Measurements from ENCODE around the gene ARID1B. TPM values are rescaled to one million over a fixed set of nuclear protein-coding genes. Genes with fewer than 3 reads are reported as not detected.

ARID1B gene
- total RNA-seq, 1 experiment from 2014 or later, result 91.7 TPM

DNA sequence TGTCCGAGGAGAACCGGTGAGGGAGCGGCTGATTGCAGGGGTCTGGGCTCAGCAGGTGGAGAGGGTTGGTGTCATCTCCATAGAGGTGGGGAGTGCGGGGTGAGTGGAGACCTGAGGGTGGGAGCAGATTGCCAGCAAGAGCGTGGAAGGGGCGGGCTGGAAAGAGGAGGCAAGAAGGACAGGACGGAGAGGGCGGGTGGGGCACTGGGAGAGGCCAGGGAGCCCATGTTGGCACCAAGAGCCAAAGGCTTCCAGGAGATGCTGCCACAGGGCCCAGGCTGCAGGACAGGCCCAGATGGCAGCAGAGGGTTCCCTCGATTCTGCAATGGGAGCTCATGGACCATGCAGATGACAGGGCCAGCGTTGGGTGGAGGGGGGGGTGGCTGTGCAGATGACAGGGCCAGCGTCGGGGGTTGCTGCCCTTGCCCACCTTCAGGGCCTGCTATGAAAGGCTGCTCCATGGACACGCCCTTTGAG is 440.8 kb downstream of the ARID1B start:
- no peak for ATAC-seq
- Histone ChIP-seq H3K4me1 (ENCODE audit: control insufficient read depth, insufficient read depth, low read length) (peaks cover 3% of the 10 kb centered on the region; the same call in 1 of the 2 replicates), H3K4me3 (ENCODE audit: low read depth in 2 of 2, low read length in 2 of 2) (no peak overlapping the region), H3K9me3 (ENCODE audit: control insufficient read depth, insufficient read depth, low read depth, low read length) (no peaks in the 10 kb centered on the region), H3K36me3 (ENCODE audit: control insufficient read depth, insufficient read depth, low read length) (no peaks in the 10 kb centered on the region), H3K27ac (ENCODE audit: low read length) (no peak overlapping the region), H3K27me3 (ENCODE audit: control insufficient read depth, insufficient read depth, low read length) (no peaks in the 10 kb centered on the region)
- in situ Hi-C loops (cut with HindIII; ENCODE audit: low pct_unique_long_range_greater_than_20kb, low sequenced_read_pairs), result no loop called here
- ChIA-PET CTCF (no interaction called here), POLR2A (interaction anchor here (0.6 kb wide), 1 partner anchor 113 kb away, joined by 4 read pairs; no protein-coding TSS in a partner anchor)
- no peak for DNase-seq (ENCODE audit: low read depth, low spot score)
- no peak for TF ChIP-seq TCF7L2 (IDR thresholded peaks at IDR 0.05; ENCODE audit: low read depth, low read length)
- TF ChIP-seq, protein P1, sequence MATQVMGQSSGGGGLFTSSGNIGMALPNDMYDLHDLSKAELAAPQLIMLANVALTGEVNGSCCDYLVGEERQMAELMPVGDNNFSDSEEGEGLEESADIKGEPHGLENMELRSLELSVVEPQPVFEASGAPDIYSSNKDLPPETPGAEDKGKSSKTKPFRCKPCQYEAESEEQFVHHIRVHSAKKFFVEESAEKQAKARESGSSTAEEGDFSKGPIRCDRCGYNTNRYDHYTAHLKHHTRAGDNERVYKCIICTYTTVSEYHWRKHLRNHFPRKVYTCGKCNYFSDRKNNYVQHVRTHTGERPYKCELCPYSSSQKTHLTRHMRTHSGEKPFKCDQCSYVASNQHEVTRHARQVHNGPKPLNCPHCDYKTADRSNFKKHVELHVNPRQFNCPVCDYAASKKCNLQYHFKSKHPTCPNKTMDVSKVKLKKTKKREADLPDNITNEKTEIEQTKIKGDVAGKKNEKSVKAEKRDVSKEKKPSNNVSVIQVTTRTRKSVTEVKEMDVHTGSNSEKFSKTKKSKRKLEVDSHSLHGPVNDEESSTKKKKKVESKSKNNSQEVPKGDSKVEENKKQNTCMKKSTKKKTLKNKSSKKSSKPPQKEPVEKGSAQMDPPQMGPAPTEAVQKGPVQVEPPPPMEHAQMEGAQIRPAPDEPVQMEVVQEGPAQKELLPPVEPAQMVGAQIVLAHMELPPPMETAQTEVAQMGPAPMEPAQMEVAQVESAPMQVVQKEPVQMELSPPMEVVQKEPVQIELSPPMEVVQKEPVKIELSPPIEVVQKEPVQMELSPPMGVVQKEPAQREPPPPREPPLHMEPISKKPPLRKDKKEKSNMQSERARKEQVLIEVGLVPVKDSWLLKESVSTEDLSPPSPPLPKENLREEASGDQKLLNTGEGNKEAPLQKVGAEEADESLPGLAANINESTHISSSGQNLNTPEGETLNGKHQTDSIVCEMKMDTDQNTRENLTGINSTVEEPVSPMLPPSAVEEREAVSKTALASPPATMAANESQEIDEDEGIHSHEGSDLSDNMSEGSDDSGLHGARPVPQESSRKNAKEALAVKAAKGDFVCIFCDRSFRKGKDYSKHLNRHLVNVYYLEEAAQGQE (IDR thresholded peaks at IDR 0.05; ENCODE audit: insufficient read depth in 1 of 2, low read depth in 2 of 2, low read length in 1 of 2), result no peak
- no peak for TF ChIP-seq POLR2AphosphoS5 (IDR thresholded peaks at IDR 0.05; ENCODE audit: low read depth, low read length)
- TF ChIP-seq, protein P2, sequence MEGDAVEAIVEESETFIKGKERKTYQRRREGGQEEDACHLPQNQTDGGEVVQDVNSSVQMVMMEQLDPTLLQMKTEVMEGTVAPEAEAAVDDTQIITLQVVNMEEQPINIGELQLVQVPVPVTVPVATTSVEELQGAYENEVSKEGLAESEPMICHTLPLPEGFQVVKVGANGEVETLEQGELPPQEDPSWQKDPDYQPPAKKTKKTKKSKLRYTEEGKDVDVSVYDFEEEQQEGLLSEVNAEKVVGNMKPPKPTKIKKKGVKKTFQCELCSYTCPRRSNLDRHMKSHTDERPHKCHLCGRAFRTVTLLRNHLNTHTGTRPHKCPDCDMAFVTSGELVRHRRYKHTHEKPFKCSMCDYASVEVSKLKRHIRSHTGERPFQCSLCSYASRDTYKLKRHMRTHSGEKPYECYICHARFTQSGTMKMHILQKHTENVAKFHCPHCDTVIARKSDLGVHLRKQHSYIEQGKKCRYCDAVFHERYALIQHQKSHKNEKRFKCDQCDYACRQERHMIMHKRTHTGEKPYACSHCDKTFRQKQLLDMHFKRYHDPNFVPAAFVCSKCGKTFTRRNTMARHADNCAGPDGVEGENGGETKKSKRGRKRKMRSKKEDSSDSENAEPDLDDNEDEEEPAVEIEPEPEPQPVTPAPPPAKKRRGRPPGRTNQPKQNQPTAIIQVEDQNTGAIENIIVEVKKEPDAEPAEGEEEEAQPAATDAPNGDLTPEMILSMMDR (IDR thresholded peaks at IDR 0.05), result no peak
- TF ChIP-seq SIN3A (IDR thresholded peaks at IDR 0.05; ENCODE audit: borderline replicate concordance, insufficient read depth, low read depth, low read length), result no peak
- intact Hi-C loops (cut with micrococcal nuclease; ENCODE audit: unreplicated experiment), result no loop called here
- no TSS peak for BruUV-seq (replicated peaks)

DNA sequence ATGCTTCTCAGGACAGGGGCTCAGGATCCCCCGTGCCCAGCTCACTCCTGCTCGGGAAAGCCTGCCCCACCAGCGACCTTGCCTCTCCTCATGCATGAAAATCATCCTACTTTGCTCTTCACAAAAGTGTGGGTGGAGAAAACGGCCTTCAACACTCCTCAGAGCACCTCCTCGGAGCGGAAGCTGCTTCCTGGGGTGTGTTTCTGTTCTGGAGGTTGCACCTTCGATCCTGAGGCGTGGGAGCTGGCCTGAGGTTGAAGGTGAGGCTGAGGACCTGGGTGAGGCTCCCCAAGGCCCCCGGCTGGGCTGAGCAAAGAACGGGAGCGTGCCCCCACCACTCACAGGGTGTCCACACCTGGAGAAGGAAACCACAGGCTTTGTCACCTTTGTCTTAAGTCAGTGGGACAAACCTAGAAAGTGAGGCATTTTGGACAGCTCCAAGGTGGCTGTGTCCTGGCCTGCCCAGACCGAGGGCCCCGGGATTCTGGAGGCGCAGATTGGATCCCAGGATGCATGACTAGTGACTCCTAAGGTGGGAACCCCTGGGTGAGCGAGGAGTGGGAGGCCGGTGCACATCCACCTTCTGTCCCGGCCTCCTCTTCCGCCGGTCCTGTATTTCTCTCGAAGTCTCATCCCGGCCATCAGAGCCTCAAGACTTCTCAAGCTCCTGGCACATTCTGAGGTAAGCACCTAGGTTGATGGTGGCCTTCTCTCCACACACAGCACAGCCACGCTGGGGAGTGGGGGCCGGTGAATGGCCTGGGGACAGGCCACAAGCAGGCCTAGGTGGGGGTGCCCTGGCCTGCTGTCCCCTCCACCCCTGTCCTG is 441.4 kb downstream of the ARID1B start:
- in situ Hi-C loops (cut with HindIII; ENCODE audit: low pct_unique_long_range_greater_than_20kb, low sequenced_read_pairs) (no loop called here), intact Hi-C loops (cut with micrococcal nuclease; ENCODE audit: unreplicated experiment) (no loop called here)
- Histone ChIP-seq H3K36me3 (ENCODE audit: control insufficient read depth, insufficient read depth, low read length) (no peaks in the 10 kb centered on the region), H3K4me1 (ENCODE audit: control insufficient read depth, insufficient read depth, low read length) (peaks cover 3% of the 10 kb centered on the region; the same call in 1 of the 2 replicates), H3K27ac (ENCODE audit: low read length) (no peak overlapping the region), H3K9me3 (ENCODE audit: control insufficient read depth, insufficient read depth, low read depth, low read length) (no peaks in the 10 kb centered on the region), H3K4me3 (ENCODE audit: low read depth in 2 of 2, low read length in 2 of 2) (no peak overlapping the region), H3K27me3 (ENCODE audit: control insufficient read depth, insufficient read depth, low read length) (no peaks in the 10 kb centered on the region)
- BruUV-seq (replicated peaks), result no TSS peak
- DNase-seq (ENCODE audit: low read depth, low spot score) (no peak), ATAC-seq (no peak)
- ChIA-PET POLR2A (interaction anchor here (0.6 kb wide), 2 partner anchors 112 to 196 kb away, joined by 4 to 7 read pairs; no protein-coding TSS in a partner anchor), CTCF (no interaction called here)
- no peak for TF ChIP-seq TCF7L2 (IDR thresholded peaks at IDR 0.05; ENCODE audit: low read depth, low read length)
- TF ChIP-seq, protein P2 (IDR thresholded peaks at IDR 0.05), result no peak
- TF ChIP-seq POLR2AphosphoS5 (IDR thresholded peaks at IDR 0.05; ENCODE audit: low read depth, low read length), result no peak
- TF ChIP-seq SIN3A (IDR thresholded peaks at IDR 0.05; ENCODE audit: borderline replicate concordance, insufficient read depth, low read depth, low read length), result no peak
- TF ChIP-seq, protein P1 (IDR thresholded peaks at IDR 0.05; ENCODE audit: insufficient read depth in 1 of 2, low read depth in 2 of 2, low read length in 1 of 2), result no peak
